H9 (cell line): Measurements from ENCODE around the gene TRAK2. TPM values are rescaled to one million over a fixed set of nuclear protein-coding genes. Genes with fewer than 3 reads are reported as not detected.

ENCODE experiments used
- DNase-seq: peaks from one replicate; pipeline ENCODE4 v3.0.0-alpha.2; 2017
- H2AFZ ChIP-seq: one replicate; pipeline ENCODE4 v1.6.1; 2013; ENCODE audit warnings: mild to moderate bottlenecking, low read length, control low read depth, moderate library complexity
- H2AK5ac ChIP-seq: 2 replicates; pipeline ENCODE4 v1.6.1; 2013; ENCODE audit warnings: low read length, control low read depth, mixed read lengths; ENCODE audit not compliant: insufficient read length
- H2BK120ac ChIP-seq: one replicate; pipeline ENCODE4 v1.6.1; 2013; ENCODE audit warnings: low read depth, mild to moderate bottlenecking, low read length, control low read depth, inconsistent platforms; ENCODE audit not compliant: poor library complexity, severe bottlenecking
- H2BK12ac ChIP-seq: 2 replicates; pipeline ENCODE4 v1.6.1; 2013; ENCODE audit warnings: low read length, control low read depth, mixed read lengths, low read depth; ENCODE audit not compliant: insufficient read length
- H2BK15ac ChIP-seq: 2 replicates; pipeline ENCODE4 v1.6.1; 2013; ENCODE audit warnings: low read depth, low read length, control low read depth
- H2BK20ac ChIP-seq: one replicate; pipeline ENCODE4 v1.6.1; 2013; ENCODE audit warnings: low read depth, mild to moderate bottlenecking, low read length, control low read depth, inconsistent platforms; ENCODE audit not compliant: poor library complexity, severe bottlenecking
- H2BK5ac ChIP-seq: 2 replicates; pipeline ENCODE4 v1.6.1; 2013; ENCODE audit warnings: low read length, control low read depth, mixed read lengths; ENCODE audit not compliant: insufficient read length
- H3K14ac ChIP-seq: 2 replicates; pipeline ENCODE4 v1.6.1; 2013; ENCODE audit warnings: low read length, control low read depth; ENCODE audit not compliant: insufficient read depth
- H3K18ac ChIP-seq: 2 replicates; pipeline ENCODE4 v1.6.1; 2013; ENCODE audit warnings: low read depth, mild to moderate bottlenecking, mixed read lengths, low read length, control low read depth; ENCODE audit not compliant: insufficient read length
- H3K23ac ChIP-seq: 2 replicates; pipeline ENCODE4 v1.6.1; 2013; ENCODE audit warnings: low read length, control low read depth, mixed read lengths, low read depth; ENCODE audit not compliant: insufficient read length
- H3K23me2 ChIP-seq: 2 replicates; pipeline ENCODE4 v1.6.1; 2013; ENCODE audit warnings: low read depth, mild to moderate bottlenecking, mixed read lengths, low read length, control low read depth; ENCODE audit not compliant: insufficient read length, poor library complexity, severe bottlenecking
- H3K27ac ChIP-seq: 2 replicates; pipeline ENCODE4 v1.5.1; 2013; ENCODE audit warnings: low read length, control low read depth, mixed read lengths, low read depth; ENCODE audit not compliant: insufficient read length
- H3K27me3 ChIP-seq: 2 replicates; pipeline ENCODE4 v1.6.1; 2013; ENCODE audit warnings: low read length, control low read depth, inconsistent platforms; ENCODE audit not compliant: insufficient read depth
- H3K4ac ChIP-seq: 2 replicates; pipeline ENCODE4 v1.6.1; 2013; ENCODE audit warnings: low read depth, mild to moderate bottlenecking, control low read depth, inconsistent platforms, low read length, moderate library complexity
- H3K4me1 ChIP-seq: 2 replicates; pipeline ENCODE4 v1.6.1; 2013; ENCODE audit warnings: low read length, control low read depth, inconsistent platforms; ENCODE audit not compliant: insufficient read depth
- H3K4me2 ChIP-seq: 2 replicates; pipeline ENCODE4 v1.6.1; 2013; ENCODE audit warnings: low read length, control low read depth, mixed read lengths; ENCODE audit not compliant: insufficient read length, insufficient read depth
- H3K56ac ChIP-seq: 2 replicates; pipeline ENCODE4 v1.6.1; 2013; ENCODE audit warnings: low read depth, mild to moderate bottlenecking, mixed read lengths, low read length, control low read depth; ENCODE audit not compliant: insufficient read length
- H3K79me1 ChIP-seq: 2 replicates; pipeline ENCODE4 v1.6.1; 2013; ENCODE audit warnings: low read depth, mild to moderate bottlenecking, moderate library complexity, low read length, control low read depth, inconsistent platforms; ENCODE audit not compliant: insufficient read depth, poor library complexity, severe bottlenecking
- H3K79me2 ChIP-seq: 2 replicates; pipeline ENCODE4 v1.6.1; 2013; ENCODE audit warnings: low read length, control low read depth, inconsistent platforms; ENCODE audit not compliant: insufficient read depth
- H3K9ac ChIP-seq: 2 replicates; pipeline ENCODE4 v1.6.1; 2013; ENCODE audit warnings: low read length, control low read depth, mixed read lengths; ENCODE audit not compliant: insufficient read length; ENCODE audit errors: extremely low read depth
- H3K9me3 ChIP-seq: one replicate; pipeline ENCODE4 v1.6.1; 2013; ENCODE audit warnings: low read depth, low read length, inconsistent platforms; ENCODE audit not compliant: control insufficient read depth
- H3T11ph ChIP-seq: one replicate; pipeline ENCODE4 v1.6.1; 2013; ENCODE audit warnings: mild to moderate bottlenecking, low read length, control low read depth, inconsistent platforms
- H4K20me1 ChIP-seq: one replicate; pipeline ENCODE4 v1.6.1; 2013; ENCODE audit not compliant: control insufficient read depth, insufficient read length, insufficient read depth
- H4K5ac ChIP-seq: 2 replicates; pipeline ENCODE4 v1.6.1; 2013; ENCODE audit warnings: low read depth, mild to moderate bottlenecking, mixed read lengths, low read length, control low read depth; ENCODE audit not compliant: insufficient read length
- H4K8ac ChIP-seq: replicated peaks from 2 replicates; pipeline ENCODE4 v1.6.1; 2013; ENCODE audit warnings: low read length, control low read depth, mixed read lengths, low read depth; ENCODE audit not compliant: insufficient read length
- H4K91ac ChIP-seq: 2 replicates; pipeline ENCODE4 v1.6.1; 2013; ENCODE audit warnings: low read depth, mild to moderate bottlenecking, moderate library complexity, mixed read lengths, low read length, control low read depth; ENCODE audit not compliant: insufficient read length
- H3K27ac Mint-ChIP-seq, 3 experiments: 2 replicates in 2 of 3; 3 replicates in 1 of 3; pipeline ENCODE4 v1.8.0; 2020 to 2021; ENCODE audit warnings: mixed read lengths in 3 of 3, mild to moderate bottlenecking in 1 of 3, moderate library complexity in 1 of 3
- H3K27me3 Mint-ChIP-seq: 2 replicates; pipeline ENCODE4 v1.8.0; 2021; ENCODE audit warnings: low read depth, mild to moderate bottlenecking, moderate library complexity, mixed read lengths
- H3K36me3 Mint-ChIP-seq, 3 experiments: 2 replicates in 2 of 3; 3 replicates in 1 of 3; pipeline ENCODE4 v1.8.0; 2020 to 2021; ENCODE audit warnings: low read depth in 3 of 3, mixed read lengths in 3 of 3; ENCODE audit not compliant: insufficient read depth in 1 of 3
- H3K4me1 Mint-ChIP-seq, 2 experiments: 2 replicates each; pipeline ENCODE4 v1.8.0; 2020; ENCODE audit warnings: mixed read lengths in 2 of 2
- H3K4me3 Mint-ChIP-seq, 2 experiments: 2 replicates in 1 of 2; 3 replicates in 1 of 2; pipeline ENCODE4 v1.8.0; 2020 to 2021; ENCODE audit warnings: mild to moderate bottlenecking in 2 of 2, mixed read lengths in 2 of 2, moderate library complexity in 1 of 2
- H3K9me3 Mint-ChIP-seq, 2 experiments: 2 replicates in 1 of 2; 3 replicates in 1 of 2; pipeline ENCODE4 v1.8.0; 2020; ENCODE audit warnings: mild to moderate bottlenecking in 2 of 2, mixed read lengths in 2 of 2, moderate library complexity in 1 of 2
- CTCF ChIP-seq: fragments of 200-600 bp; sonication (generic); conservative IDR thresholded peaks from 3 replicates; pipeline ENCODE4 v1.8.0; 2021; ENCODE audit warnings: antibody characterized with exemption, mild to moderate bottlenecking
- WGBS: extraction: QIAGEN DNeasy Blood & Tissue Kit; methylation state at CpG from one replicate; pipeline ENCODE4 v1.1.7; 2013; ENCODE audit warnings: missing lambda C conversion rate, low lambda C conversion rate, mixed read lengths; ENCODE audit not compliant: insufficient read length; ENCODE audit errors: extremely low coverage; 5-methylcytosine and 5-hydroxymethylcytosine counted together
- total RNA-seq: library from RNA; stranded (reverse); gene quantifications from 2 replicates; pipeline ENCODE4 v1.2.1, GENCODE V29; 2021

TRAK2 gene
- total RNA-seq, 1 experiment from 2014 or later = 14.2 TPM

DNA sequence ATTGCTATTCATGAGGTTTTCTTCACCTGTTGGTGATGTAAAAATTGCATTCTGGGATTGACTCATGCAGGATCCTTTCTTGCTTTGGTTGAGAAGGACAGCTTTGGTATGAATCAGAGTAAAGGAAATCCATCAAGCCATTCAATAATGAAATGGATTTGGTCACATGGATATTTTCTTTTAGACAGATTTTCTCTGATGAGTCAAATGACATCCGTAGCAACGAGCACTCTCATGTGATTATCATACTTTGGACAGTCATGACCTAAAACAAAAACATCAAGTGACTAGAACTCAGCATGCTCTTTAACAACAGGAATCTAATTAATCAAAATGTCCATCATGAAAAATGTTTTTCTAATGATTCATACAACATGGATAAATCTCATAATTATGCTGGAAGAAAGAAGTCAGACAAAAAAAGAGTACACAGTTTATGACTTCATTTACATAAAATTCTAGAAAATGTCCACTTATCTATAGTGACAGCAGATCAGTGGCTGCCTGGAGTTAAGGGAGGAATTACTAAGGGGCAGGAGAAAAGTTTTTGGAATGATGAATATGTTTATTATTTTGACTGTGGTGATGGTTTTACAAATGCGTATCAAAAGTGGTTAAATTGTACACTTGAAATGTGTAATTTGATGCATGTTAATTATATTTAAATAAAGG lies 30.7 kb downstream of the TRAK2 start:
- no peaks in the 10 kb centered on the region for H3K9me3 ChIP-seq
- no peak overlapping the region for H3K4me2 ChIP-seq
- no peaks in the 10 kb centered on the region for H3K27me3 ChIP-seq
- Mint-ChIP-seq H3K36me3 (no peaks in the 10 kb centered on the region), H3K27me3 (no peaks in the 10 kb centered on the region), H3K4me1 (peaks cover 3% of the 10 kb centered on the region in 2 experiments; a peak in 3 of 4 replicates), H3K9me3 (no peaks in the 10 kb centered on the region), H3K4me3 (no peak overlapping the region), H3K27ac (no peak overlapping the region)
- no peaks in the 10 kb centered on the region for H3K79me1 ChIP-seq
- no peak overlapping the region for H3T11ph ChIP-seq
- no peak for DNase-seq
- no peak overlapping the region for H3K18ac ChIP-seq
- no CpG with 5 or more reads among the region's 3 CpGs for WGBS
- no peaks in the 10 kb centered on the region for H4K20me1 ChIP-seq
- H3K9ac ChIP-seq = no peak overlapping the region
- H4K8ac ChIP-seq = no peak overlapping the region
- no peak overlapping the region for H2BK12ac ChIP-seq
- H4K91ac ChIP-seq = no peak overlapping the region
- no peak overlapping the region for H2AFZ ChIP-seq
- no peak overlapping the region for H3K14ac ChIP-seq
- no peaks in the 10 kb centered on the region for H3K4me1 ChIP-seq
- H2BK15ac ChIP-seq = no peak overlapping the region
- no peak overlapping the region for H3K56ac ChIP-seq
- no peak overlapping the region for H2BK5ac ChIP-seq
- no peak overlapping the region for H3K27ac ChIP-seq
- no peak overlapping the region for H2AK5ac ChIP-seq
- H2BK20ac ChIP-seq = no peak overlapping the region
- H3K4ac ChIP-seq = no peak overlapping the region
- TF ChIP-seq CTCF = no peak
- H4K5ac ChIP-seq = no peak overlapping the region
- no peaks in the 10 kb centered on the region for H3K23me2 ChIP-seq
- no peaks in the 10 kb centered on the region for H3K79me2 ChIP-seq
- no peak overlapping the region for H3K23ac ChIP-seq
- no peak overlapping the region for H2BK120ac ChIP-seq
